Ishikawa (cell line): ENCODE results near the gene GDE1.

ENCODE experiments used
- CEBPB ChIP-seq: IDR thresholded peaks from 2 replicates; pipeline ENCODE4 v1.6.1; 2012
- CREB1 ChIP-seq: IDR thresholded peaks from 2 replicates; pipeline ENCODE4 v1.6.1; 2012; ENCODE audit warnings: low read depth
- EGR1 ChIP-seq: IDR thresholded peaks from 2 replicates; pipeline ENCODE4 v1.6.1; 2012
- EP300 ChIP-seq: IDR thresholded peaks from 2 replicates; pipeline ENCODE4 v1.6.1; 2012; ENCODE audit warnings: borderline replicate concordance
- FOXM1 ChIP-seq: IDR thresholded peaks from 2 replicates; pipeline ENCODE4 v1.6.1; 2012; ENCODE audit warnings: low read depth, borderline replicate concordance
- MAX ChIP-seq: IDR thresholded peaks from 2 replicates; pipeline ENCODE4 v1.6.1; 2012
- NFIC ChIP-seq: IDR thresholded peaks from 2 replicates; pipeline ENCODE4 v1.6.1; 2012
- RAD21 ChIP-seq: IDR thresholded peaks from 2 replicates; pipeline ENCODE4 v1.6.1; 2012; ENCODE audit warnings: low read depth
- REST ChIP-seq: IDR thresholded peaks from 2 replicates; pipeline ENCODE4 v1.6.1; 2012; ENCODE audit warnings: low read depth, mild to moderate bottlenecking
- TAF1 ChIP-seq: IDR thresholded peaks from 2 replicates; pipeline ENCODE4 v1.6.1; 2012; ENCODE audit warnings: low read depth, mild to moderate bottlenecking
- TCF12 ChIP-seq: IDR thresholded peaks from 2 replicates; pipeline ENCODE4 v1.6.1; 2012; ENCODE audit warnings: low read depth
- TEAD4 ChIP-seq: IDR thresholded peaks from 2 replicates; pipeline ENCODE4 v1.6.1; 2012
- USF1 ChIP-seq: IDR thresholded peaks from 2 replicates; pipeline ENCODE4 v1.6.1; 2012
- YY1 ChIP-seq: IDR thresholded peaks from 2 replicates; pipeline ENCODE4 v1.6.1; 2012; ENCODE audit warnings: low read depth
- ZBTB7A ChIP-seq: IDR thresholded peaks from 2 replicates; pipeline ENCODE4 v1.6.1; 2012; ENCODE audit warnings: low read depth

GDE1 gene

GRCh38 chr16:19481296-19481695 is 40.6 kb downstream of the GDE1 start:
- TF ChIP-seq EP300 = no peak
- no peak for TF ChIP-seq EGR1
- no peak for TF ChIP-seq ZBTB7A
- TF ChIP-seq RAD21 = no peak
- no peak for TF ChIP-seq FOXM1
- TF ChIP-seq NFIC = no peak
- TF ChIP-seq TCF12 = no peak
- TF ChIP-seq TAF1 = no peak
- no peak for TF ChIP-seq TEAD4
- TF ChIP-seq CREB1 = no peak
- TF ChIP-seq YY1 = no peak

GRCh38 chr16:19479302-19479721 is 42.6 kb downstream of the GDE1 start:
- TF ChIP-seq TEAD4 (no peak), CREB1 (no peak), EP300 (no peak), TAF1 (no peak), ZBTB7A (no peak), FOXM1 (no peak), NFIC (no peak), REST (no peak), USF1 (no peak), MAX (no peak), RAD21 (no peak), TCF12 (no peak), EGR1 (no peak), CEBPB (no peak), YY1 (no peak)

- TF ChIP-seq TAF1 (no peak), MAX (no peak), EP300 (no peak), REST (no peak), EGR1 (no peak), CEBPB (no peak), ZBTB7A (no peak), NFIC (no peak), YY1 (no peak), RAD21 (no peak), TCF12 (no peak), FOXM1 (no peak), CREB1 (no peak), USF1 (no peak), TEAD4 (no peak)
These were observed 43.4 kb downstream of the GDE1 start for GRCh38 chr16:19478505-19478904.

- no peak for TF ChIP-seq USF1
- no peak for TF ChIP-seq YY1
- no peak for TF ChIP-seq TCF12
- TF ChIP-seq FOXM1 = no peak
- TF ChIP-seq TEAD4 = no peak
- no peak for TF ChIP-seq MAX
- TF ChIP-seq CEBPB = no peak
- no peak for TF ChIP-seq RAD21
- TF ChIP-seq EP300 = no peak
- no peak for TF ChIP-seq TAF1
- no peak for TF ChIP-seq NFIC
- TF ChIP-seq ZBTB7A = no peak
These were observed 47.3 kb downstream of the GDE1 start for GRCh38 chr16:19474617-19475016.

GRCh38 chr16:19472482-19472881 is 49.4 kb downstream of the GDE1 start:
- TF ChIP-seq MAX = no peak
- no peak for TF ChIP-seq NFIC
- no peak for TF ChIP-seq USF1
- TF ChIP-seq REST = no peak
- TF ChIP-seq CEBPB = no peak
